Right renal pelvis (tissue), 4 donors: ENCODE measurements around the gene TAF4. TPM values are rescaled to one million over a fixed set of nuclear protein-coding genes. Genes with fewer than 3 reads are reported as not detected.
"Not testable (repeated sequence)": the region's sequence is repeated elsewhere in the genome, so short reads cannot be mapped to it uniquely, and the experiment has no call there.

Source experiments
- DNase-seq, 4 donors: peaks; one replicate each; pipeline ENCODE4 v3.0.0-alpha.2; 2013; ENCODE audit warnings: low read depth in 4 of 4, low spot score in 3 of 4, missing footprints in 1 of 4
- polyA plus RNA-seq, 4 donors: library from polyadenylated mRNA; unstranded; fragments of 120-200 nt; gene quantifications; one replicate each; pipeline ENCODE4 v1.2.1, GENCODE V29; 2013; ENCODE audit not compliant: insufficient read length in 4 of 4

TAF4 gene
- polyA plus RNA-seq, 4 donors: 16.7 to 20.9 (median 17.7) TPM

DNA sequence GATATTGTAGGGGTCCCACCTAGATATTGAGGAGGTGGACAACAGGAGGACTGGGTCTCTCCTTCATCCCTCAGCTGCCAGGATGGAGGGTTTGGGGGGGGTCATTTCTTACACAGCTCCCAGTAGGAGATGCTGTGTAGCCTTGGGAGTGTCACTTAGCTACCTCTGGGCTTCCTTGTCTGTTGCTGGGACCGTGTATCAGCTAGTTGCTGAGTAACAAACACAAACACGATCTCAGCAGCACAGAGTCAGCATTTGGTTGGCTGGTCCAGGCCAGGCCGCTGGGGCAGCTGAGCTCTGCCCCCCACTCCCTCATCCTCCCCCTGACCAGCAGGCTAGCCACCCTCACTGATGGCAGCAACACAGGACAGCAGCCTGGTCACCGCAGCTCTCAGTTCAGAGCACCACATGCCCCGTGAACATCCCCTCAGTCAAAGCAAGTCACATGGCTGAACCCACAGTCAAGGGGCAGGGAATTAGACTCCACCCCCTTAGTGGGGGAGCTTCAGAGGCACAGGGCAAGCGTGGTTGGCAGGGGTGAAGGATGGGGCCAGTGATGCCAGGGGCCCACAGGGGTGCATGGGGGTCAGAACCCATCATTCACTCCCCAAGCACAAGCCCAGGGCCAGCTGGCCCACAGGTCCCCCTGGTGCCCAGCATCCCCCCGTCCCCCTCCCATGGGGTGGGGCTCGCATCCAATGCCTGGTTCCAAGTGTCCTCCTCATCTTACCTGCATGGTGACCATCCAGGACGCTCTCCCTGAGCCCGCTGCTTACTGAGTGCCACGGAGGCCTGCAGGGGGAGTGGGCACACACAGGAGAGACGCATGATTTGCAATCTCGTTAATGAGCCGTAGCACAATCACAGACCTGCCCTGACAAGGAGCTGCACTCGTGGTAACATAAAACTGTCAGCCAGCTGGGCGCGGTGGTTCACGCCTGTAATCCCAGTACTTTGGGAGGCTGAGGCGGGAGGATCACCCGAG, 112.4 kb downstream of the TAF4 start:
- no peak for DNase-seq

DNA sequence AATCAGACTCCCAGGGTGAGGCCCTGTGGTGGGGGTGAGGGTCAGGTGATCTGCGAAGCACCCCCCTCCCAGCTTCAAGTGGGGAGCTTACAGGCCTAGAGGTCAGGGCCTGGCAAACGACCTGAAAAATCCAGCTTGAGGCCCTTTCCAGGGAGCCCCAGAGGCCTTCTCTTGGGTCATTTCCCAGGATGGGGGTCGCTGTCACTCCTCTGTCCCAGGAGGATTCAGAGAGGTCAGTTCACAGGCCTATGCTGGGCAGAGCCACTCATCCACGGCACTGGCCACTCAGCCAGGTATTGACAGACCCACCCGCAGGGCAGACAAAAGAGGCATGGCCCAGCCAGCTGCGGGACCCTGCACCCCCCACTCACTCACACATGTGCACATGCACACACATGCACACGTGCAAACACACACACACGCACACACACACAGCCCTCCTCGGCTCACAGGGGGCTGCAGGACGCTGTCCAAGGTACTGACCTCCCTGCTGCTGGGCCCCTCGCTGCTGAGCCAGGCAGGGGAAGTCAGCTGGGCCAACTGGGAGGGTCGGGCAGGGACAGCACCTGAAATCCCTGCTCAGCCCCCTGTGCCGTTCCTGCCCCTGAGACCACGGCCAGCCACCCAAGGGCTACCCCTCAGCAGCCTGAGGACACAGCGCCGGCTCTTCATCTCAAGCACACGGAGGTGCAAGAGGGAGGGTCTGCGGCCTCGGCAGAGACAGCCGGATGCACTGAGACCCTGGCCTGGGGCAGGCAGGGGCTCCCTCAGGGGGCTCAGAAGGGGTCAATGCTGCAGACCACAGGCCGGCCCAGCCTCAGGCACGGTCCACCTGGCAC, 113.8 kb downstream of the TAF4 start:
- DNase-seq: peak; percentile 71 to 75 (median 73)

DNA sequence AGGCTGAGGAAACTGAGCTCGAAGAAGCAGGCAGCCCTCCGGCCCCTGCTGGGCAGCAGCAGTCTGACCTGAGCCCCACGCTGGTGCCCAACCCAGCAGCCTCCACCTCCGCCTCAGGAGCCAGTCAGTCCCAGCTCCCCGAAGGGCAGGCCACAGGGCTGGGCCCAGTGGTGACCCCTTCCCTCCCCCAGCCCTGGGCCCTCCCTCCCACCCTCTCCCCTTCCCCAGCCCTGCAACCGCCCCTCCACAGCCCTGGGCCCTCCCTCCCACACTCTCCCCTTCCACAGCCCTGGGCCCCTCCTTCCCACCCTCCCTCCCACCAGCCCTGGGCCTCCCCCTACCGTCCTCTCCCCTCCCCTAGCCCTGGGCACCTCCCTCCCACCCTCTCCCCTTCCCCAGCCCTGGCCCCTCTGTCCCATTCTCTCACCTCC, 115.0 kb downstream of the TAF4 start:
- DNase-seq: no peak

DNA sequence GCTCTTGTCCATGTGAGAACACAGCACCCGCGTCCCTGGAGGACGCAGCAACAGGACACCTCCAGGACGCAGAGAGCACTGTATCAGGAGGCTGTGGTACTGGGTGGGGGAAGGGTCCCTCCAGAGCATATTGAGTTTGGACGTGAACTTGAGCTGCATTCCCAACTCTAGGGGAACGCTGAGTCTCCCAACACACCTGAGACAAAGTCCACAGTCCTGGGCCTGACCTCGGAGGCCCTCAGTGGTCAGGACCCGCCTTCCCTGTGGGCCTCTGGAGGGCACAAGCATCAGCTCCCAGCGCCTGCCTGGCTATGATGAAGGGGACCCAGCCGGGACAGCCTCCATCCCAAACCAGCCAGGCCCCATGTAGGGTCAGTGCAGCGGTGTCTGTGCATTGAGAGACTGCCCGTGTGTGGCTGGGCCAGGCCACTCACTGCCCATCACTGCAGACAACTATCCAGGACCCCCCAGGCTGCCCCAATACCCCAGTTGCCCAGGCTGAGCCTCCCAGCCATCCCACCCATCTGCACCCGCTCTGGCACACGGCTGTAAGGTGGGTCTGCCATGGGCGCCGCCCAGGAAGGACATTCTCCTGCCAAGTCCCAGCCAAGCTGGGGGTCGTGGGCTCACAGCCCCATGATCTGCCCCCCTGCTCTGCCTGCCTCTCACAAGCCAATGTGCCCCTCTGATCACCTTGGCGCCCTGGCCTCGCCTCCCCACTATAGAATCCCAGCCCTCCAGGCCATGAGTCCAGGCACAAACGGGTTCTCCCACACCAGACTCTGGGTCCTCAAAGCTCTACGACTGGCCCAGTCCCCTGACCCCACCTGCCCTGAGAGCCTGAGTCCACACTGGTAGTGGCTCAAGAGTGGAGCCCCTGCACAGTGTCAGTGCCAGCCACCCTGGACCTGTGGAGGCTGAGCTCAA, 115.7 kb downstream of the TAF4 start:
- no peak for DNase-seq

DNA sequence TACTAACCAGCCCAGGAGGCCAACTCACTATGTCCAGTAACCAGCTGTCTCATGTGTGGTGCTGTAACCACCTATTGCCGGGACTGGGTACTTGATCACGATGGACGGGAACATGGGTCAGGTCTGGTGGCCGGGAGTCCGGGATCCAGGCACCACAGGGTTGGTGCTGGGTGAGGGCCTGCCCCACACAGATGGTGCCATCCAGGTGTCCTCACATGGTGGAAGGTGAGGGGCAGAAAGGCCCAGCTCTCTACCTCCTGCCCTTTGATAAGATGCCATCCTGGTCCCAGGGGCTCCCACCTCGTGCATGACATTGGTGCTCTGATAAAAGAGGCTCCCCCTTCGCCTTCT, 116.3 kb downstream of the TAF4 start:
- no peak for DNase-seq

DNA sequence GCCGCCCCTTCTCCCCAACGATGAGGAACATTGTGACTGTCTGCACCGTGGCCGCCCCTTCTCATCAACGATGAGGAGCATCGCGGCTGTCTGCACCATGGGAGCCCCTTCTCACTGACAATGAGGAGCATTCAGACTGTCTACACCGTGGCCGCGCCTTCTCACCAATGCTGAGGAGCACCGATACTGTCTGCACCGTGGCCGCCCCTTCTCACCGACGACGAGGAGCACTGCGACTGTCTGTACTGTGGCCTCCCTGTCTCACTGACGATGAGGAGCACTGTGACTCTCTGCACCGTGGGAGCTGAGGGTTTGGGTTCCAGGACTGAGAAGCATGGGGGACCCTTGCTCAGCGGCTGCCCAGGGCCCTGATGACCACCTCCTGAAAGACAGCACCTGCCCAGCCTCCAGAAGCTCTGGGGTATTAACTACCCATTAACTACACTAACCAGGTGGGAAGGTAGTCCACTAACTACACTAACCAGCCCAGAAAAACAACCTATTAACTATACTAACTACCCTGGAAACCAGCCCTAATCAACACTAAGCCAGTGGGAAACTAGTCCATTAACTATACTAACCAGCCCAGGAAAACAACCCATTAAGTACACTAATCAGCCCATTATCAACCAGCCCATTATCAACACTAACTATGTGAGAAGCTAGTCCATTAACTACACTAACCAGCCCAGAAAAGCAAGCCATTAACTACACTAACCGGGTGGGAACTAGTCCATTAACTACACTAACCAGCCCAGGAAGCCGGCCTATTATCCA, 116.9 kb downstream of the TAF4 start:
- DNase-seq: no peak

DNA sequence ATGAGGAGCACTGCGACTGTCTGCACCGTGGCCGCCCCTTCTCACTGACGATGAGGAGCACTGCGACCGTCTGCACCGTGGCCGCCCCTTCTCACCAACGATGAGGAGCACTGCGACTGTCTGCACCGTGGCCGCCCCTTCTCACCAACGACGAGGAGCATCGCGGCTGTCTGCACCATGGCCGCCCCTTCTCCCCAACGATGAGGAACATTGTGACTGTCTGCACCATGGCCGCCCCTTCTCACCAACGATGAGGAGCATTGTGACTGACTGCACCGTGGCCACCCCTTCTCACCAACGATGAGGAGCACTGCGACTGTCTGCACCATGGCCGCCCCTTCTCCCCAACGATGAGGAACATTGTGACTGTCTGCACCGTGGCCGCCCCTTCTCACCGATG, 117.6 kb downstream of the TAF4 start:
- DNase-seq: not testable (repeated sequence)

DNA sequence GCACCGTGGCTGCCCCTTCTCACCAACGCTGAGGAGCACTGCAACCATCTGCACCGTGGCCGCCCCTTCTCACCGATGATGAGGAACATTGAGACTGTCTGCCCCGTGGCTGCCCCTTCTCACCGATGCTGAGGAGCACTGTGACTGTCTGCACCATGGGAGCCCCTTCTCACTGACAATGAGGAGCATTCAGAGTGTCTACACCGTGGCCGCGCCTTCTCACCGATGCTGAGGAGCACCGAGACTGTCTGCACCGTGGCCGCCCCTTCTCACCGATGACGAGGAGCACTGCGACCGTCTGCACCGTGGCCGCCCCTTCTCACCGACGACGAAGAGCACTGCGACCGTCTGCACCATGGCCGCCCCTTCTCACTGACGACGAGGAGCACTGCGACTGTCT, 120.2 kb downstream of the TAF4 start:
- DNase-seq: not testable (repeated sequence)

DNA sequence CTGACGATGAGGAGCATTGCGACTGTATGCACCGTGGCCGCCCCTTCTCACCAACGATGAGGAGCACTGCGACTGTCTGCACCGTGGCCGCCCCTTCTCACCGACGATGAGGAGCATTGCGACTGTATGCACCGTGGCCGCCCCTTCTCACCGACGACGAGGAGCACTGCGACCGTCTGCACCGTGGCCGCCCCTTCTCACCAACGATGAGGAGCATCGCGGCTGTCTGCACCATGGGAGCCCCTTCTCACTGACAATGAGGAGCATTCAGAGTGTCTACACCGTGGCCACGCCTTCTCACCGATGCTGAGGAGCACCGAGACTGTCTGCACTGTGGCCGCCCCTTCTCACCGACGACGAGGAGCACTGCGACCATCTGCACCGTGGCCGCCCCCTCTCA, 120.7 kb downstream of the TAF4 start:
- DNase-seq: not testable (repeated sequence)

DNA sequence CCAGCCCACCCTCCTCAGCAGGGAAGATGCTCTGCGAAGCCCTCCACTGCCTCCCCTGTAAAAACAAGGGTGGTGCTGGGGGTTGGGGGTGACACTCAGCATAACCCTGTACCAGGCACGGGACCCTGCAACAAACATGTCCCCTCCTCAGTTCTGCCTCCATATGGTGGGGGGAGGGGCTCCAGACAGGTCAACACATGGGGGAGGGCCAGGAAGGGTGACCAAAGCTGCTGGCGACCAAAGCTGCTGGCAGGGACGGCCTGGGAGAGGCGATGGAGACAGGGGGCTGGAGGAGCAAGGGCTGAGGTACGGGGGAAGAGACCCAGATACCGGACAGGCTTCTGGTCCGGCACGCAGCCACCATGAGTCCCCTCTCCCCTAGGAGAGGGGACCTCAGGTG, 123.2 kb downstream of the TAF4 start:
- DNase-seq: no peak

DNA sequence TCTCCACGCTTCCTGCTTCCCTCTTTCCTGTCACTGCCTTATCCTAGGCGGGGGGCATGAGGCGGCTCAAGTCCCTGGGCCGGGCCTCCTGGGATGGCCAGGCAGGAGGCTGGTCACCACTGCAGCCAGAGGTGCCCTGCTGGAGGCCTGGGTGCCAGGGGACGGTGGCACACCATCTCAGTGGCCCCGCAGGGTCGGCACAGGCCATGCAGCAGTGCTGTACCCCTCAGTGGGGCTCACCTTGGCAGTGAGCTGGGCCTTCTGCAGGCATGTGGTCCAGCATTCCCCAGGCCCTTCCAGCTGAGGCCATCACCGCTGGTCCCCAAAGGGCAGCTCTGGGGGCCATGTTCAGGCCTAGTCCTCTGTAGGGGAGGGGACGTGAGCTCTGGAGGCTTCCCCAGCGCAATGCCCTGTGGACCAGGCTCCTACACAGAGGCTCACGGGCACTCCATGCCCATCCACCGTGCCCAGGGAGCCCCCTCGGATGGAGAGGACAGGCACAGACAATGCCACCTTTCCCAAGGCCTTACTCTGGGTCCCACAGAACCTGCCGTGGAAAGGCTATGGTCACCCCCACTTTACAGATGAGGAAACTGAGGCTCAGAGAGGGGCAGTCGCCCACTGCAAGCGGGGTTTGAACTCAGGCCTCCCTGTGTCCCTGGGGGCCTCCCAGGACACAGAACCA, 123.8 kb downstream of the TAF4 start:
- DNase-seq: no peak

DNA sequence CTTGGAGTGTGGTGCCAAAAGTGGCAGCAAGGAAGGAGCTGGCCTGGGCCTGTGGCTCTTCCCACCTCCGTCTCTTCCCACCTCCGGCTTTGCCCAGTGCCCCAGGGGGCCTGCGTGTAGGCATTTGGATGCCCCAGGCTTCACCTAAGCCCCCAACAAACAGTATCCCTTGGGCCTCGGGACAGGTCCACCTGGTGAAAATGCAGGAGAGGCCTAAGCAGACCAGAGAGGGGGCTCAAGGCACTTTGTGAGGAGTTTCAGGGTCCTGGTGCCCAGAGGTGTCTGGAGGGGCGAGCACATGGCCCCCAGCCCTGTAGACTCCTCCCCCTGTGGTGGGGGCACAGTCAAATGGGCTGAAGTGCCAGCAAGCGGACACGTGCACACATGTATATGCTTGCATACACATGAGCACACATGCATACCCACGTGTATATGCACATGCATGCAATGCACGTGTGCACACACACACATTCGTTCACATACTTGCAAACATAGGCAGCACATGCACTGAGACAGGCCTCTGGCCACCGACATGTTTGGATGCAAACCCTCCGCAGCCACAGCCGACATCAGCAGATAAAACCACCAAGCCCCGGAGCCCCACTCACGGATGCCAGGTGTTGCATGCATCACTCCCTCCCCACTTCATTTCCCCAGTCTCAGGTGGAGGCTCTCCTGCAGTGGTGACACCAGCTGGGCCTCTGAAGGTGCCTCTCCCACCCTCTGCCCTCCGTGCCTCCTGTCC, 124.5 kb downstream of the TAF4 start:
- no peak for DNase-seq

DNA sequence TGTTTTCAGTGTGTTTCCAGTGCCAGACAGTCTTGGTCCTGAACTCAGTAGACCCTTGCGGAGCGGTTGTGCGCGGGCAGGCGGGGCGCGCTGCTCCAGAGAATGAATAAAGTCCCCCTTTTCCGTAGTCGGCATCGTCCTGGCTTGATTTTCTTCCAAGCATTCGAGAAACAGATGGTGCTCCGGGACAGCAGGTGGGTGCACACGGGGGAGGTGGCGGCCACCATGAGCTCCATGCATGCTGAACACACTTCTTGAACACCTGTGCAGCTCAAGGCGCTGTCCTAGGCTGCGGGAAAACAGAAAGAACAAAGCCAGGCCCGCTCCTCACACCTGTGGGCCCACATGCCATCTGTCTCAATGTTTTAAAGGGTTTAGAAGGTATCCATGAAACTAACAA, 125.2 kb downstream of the TAF4 start:
- DNase-seq: no peak

DNA sequence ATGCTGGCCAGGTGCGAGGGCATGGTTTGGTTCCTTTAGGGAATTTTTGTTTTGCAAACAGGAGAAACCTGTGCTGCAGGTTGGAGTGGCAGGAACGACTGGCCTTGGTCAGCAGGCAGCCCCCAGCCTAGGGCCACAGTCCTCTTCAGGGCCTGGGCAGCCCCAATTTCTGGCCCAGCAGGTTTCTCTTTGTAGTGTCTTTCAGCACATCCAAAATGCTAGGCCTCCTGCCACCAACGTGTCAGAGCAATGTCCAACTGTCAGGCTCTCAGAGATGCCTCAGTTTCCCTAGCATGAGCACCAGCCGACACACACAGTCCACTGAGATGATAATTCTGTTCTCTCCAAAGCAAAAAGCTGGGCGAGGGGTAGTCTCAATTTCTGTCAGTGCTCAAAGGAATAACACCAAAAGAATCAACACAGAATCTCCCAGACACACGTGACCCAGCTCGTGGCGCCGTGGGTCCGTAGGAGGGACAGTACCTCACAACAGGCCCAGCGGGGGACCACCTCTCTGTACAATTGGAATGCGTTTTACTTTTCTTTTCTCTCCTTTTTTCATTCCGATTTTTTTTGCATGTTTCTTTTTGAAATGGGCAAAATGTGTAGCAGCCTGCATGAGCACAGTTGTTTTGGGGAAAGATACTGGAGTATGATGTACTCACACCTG, 125.9 kb downstream of the TAF4 start:
- DNase-seq: no peak

DNA sequence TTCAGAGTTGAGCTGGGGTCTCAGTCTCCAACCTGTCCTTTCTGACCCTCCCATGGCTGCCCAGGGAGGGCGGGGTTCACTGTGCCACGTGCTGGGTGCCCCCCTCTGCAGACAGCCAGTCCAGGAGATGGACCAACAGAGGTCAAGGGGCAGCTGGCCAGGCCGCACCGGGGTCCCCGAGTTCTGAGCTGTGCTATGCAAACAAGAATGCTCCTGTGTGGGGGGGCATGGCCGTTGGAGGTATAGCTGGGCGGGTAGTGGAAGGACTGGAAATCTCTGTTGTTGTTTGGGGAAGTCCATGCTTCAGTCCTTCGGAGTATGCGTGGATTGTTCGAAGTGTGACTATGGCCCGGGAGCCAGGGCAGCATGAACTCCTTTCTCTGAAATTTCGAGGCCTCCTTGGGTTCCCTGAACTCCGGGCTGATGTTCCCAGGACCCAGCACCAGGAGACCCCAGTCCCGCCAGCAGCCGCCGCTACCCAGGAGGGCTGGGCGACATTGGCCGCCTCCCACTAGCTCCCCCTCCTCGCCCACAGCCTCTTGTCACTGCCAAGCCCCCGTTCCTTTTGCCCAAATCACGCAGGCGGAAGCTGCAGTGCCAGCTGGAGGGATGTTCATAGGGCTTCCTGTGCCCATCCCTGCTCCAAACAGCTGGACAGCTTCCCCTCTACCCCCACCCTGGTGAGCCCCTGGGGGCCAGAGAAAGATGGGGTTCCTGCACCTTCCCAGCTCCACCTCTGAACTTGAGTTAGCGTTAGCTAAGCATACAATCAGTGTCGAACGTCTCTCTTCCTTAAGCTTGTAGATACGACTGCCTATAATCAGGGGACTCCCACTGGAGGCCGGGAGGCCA, 126.6 kb downstream of the TAF4 start:
- DNase-seq: no peak

DNA sequence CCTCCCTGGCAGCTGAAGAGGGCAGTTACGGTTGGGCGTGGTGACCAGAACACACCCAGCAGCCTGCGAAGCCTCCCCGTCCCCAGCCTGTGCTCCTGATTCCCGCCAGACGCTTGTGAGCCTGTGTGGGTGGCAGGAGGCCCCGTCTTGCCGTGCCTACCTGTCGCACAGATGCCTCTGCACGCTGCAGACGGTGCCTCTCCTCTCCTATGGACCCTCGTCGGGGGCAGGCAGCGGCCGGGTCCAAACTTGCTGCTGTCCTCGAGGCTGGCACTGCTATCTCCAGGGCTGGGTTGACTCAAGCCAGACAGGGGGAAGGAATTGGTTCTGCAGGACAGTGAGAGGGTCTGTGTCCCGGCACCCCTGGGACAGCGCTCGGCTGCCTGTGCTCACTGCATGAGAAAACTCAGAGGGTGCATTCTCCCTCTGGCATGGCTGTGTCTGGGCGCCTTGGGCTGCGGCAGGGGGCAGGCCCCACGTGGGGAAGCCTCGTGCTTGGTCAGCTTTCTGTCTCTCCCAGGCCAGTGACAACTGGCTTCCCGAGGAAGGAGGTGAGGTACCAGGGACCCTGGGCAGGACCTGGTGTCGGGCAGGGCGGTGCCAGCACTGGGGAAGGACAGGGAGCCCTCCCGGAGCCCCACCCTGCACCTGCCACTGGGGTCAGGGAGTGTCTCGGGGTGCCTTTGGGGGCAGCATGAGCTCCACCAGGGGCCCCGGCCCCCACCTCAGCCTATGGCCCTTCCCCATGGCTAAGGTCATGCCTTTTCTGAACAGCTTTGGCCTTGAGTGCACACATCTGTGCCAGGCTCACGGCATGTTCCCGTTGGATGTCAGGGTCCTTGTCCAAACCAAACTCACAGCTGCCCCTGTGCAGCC, 127.5 kb downstream of the TAF4 start:
- DNase-seq: no peak
